ENCODE results near the gene USP25. TPM values are rescaled to one million over a fixed set of nuclear protein-coding genes. Genes with fewer than 3 reads are reported as not detected.

USP25 gene
- total RNA-seq, 1 experiment from 2014 or later: 25.3 TPM

DNA sequence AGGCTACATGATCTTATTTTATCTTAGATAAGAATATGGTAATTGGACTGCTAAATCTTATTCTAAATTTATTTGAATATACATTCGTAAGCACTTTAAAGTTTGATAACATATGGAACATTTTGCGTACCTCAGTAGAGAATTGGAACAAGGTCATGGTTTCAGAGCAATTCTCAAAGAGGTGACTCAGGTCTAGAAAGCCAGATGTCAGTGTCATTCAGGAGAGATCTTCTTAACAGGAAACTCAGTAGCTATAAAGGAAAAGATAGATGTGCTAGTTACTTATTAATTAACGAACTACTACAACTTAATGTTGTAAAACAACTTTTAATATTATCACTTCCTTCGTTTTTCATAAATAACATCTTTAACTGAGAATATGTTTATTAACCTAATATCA is 142.5 kb downstream of the USP25 start:
- in situ Hi-C loops (cut with HindIII; ENCODE audit: low pct_unique_long_range_greater_than_20kb, low sequenced_read_pairs): no loop called here
- no peak for DNase-seq (ENCODE audit: low read depth, low spot score)

DNA sequence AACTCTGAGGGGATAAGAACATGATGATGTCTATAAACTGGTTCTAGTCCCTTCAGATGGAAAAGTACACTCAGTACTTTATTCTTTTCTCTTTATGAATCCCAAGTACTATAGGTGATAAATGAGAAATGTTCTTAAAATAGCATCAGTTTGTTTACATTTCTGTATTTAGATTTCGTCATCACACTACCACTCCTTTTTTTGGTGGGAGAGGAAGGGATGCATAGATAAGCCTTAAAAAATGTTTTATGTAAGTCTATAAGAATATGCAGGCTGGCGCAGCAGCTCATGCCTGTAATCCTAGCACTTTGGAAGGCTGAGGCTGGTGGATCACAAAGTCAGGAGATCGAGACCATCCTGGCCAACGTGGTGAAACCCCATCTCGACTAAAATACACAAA is 144.8 kb downstream of the USP25 start:
- in situ Hi-C loops (cut with HindIII; ENCODE audit: low pct_unique_long_range_greater_than_20kb, low sequenced_read_pairs): no loop called here
- no peak for DNase-seq (ENCODE audit: low read depth, low spot score)

DNA sequence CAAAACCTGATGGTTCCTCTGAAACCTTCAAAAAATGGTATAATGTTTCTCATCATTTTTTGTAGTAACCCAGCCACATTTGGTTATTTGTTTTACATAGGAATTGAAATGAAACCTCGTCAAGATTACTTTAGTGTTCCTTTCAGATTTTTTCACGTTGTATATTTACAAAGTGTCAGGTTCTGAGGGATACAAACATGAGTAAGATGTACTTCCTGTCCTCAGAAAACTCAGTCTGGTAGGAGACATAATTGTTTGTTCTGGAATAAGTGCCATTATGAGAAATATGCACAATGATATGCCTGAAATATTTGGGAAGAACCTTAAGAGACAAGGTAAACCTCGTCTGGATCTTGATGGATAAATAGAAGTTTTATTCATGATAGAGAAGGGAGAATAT is 145.5 kb downstream of the USP25 start:
- no peak for DNase-seq (ENCODE audit: low read depth, low spot score)
- in situ Hi-C loops (cut with HindIII; ENCODE audit: low pct_unique_long_range_greater_than_20kb, low sequenced_read_pairs): no loop called here

DNA sequence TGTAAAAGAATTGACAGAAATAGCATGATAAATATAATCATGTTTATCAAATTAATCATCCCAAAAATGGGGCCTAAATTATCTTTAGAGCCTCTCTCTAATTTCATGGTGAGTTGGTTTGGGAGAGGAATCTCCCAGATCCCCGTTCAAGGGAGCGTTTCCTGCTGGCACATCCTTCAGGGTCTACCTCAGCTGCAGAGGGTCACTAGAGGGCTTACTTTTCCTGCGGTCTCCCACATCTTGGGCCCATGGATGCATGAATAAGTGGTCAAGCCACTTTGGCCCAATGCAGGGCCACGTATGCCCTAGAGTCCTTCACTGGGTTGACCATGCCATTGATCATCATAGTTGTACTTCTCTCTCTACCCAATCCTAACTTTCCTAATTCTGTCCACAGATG is 164.1 kb downstream of the USP25 start:
- in situ Hi-C loops (cut with HindIII; ENCODE audit: low pct_unique_long_range_greater_than_20kb, low sequenced_read_pairs): no loop called here
- DNase-seq (ENCODE audit: low read depth, low spot score): no peak

DNA sequence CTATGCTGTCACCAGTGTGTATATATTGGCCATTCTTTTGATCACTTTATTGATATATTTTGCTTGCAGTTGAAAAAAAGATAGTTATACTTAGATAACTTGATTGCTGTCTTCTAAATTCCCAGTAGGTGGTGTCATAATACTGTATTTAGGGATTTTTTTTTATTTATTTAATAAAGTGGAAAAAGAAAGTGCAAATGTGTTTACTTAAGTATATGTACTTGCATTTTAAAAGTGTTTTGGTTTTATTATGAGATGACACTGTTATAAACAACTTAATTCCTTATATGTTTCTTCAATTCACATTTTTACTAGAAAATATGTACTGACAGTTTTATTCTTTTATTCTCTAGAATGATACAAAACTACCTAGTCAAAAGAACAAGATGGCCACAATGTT is 164.8 kb downstream of the USP25 start:
- peak; percentile 36 for DNase-seq (ENCODE audit: low read depth, low spot score)
- in situ Hi-C loops (cut with HindIII; ENCODE audit: low pct_unique_long_range_greater_than_20kb, low sequenced_read_pairs): no loop called here

DNA sequence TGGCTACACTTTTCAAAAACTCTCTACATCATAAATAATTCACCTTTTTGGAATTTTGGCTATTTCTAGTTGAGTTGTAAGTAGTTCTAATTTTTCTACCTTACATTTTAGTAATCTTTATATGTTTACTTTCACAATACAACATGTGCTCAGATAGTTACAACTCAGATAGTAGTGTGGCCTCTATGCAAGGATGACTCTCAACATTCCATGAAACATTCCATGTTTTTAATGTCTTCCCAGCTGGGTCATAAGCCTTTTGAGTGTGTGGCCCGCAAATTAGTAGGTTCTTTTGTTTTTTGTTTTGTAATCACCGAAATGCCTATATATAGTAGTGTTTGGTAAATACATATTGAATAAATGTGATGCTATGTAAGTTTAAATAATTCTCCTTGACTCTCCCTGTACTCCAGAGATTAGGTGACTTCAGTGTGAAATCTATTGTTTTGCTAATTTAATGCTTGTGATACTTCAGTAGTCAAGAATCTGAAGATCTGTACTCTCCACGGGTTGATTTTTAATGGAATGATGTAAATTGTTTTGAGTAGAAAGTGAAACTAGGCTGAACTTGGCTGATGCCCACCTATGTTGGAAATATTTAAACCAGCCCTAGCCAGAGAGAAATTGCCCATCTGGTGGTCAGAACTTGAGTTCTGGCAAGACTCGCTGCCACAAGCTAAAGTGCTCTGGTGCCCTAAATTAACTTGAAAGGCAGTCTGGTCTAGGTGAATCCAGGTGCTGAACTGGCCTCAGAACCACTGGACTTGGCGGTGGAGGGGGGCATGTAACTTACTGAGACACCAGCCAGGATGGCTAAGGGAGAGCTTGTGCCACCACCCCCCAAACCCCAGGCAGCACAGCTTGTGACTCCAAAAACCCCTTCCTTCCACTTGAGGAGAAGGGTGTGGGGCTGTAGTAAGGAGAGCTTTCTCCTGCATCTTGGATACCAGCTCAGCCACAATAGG is 165.6 kb downstream of the USP25 start:
- in situ Hi-C loops (cut with HindIII; ENCODE audit: low pct_unique_long_range_greater_than_20kb, low sequenced_read_pairs): no loop called here
- DNase-seq (ENCODE audit: low read depth, low spot score): no peak

DNA sequence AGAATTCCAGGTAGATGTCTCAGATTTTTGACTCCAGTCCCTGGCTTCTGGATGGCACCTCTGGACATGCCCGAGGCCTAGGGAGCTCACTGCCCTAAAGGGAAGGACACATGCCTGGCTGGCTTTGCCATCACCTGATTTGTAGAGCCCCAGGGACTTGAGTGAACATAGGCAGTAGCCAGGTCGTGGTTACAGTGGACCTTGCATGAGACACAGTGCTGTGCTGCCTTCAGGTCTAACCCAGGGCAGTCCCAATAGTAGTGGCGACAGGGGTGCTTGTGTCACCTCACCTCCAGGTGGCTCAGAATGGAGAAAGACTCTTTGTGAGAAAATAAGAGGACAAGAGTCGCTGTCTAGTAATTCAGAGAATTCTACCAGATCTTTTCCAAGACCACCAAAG is 166.7 kb downstream of the USP25 start:
- in situ Hi-C loops (cut with HindIII; ENCODE audit: low pct_unique_long_range_greater_than_20kb, low sequenced_read_pairs): no loop called here

DNA sequence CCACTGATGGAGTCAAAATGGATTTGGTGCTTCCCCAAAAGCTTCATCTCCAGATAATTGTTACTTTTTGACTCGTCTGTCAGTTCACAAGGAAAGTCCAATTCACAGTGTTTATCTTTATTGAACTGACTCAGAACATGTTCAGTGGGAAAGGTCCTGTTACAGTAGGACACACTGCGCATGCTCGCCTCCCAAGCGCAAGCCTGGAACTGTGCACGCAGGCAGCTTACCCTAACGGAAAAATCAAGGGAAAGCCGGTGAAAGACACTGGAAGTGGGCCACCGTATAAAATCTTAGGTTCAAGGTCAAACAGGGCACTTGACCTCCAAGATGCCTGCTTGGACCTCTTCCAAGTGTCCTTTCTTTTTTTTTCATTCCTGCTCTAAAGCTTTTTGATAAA is 174.6 kb downstream of the USP25 start:
- in situ Hi-C loops (cut with HindIII; ENCODE audit: low pct_unique_long_range_greater_than_20kb, low sequenced_read_pairs): no loop called here
- DNase-seq (ENCODE audit: low read depth, low spot score): no peak

More for the DNA sequence above, 166.7 kb downstream of the USP25 start:
- no peak for DNase-seq (ENCODE audit: low read depth, low spot score)

DNA sequence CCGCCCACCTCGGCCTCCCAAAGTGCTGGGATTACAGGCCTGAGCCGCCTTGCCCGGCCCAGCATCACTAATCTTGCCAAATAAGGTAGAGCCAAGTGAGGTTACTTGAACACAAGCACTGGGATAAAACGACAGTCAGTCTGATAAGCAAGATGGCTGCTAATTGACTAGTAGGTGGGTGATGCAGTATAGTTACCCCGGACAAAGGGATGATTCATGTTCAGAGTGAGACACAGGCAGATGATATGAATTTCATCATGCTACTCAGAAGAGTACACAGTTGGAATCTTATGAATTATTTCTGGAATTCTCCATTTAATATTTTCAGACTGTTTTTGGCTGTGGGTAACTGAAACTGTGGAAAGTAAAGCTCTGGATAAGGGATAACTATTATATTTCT is 178.4 kb downstream of the USP25 start:
- peak; percentile 54 for DNase-seq (ENCODE audit: low read depth, low spot score)
- in situ Hi-C loops (cut with HindIII; ENCODE audit: low pct_unique_long_range_greater_than_20kb, low sequenced_read_pairs): no loop called here

DNA sequence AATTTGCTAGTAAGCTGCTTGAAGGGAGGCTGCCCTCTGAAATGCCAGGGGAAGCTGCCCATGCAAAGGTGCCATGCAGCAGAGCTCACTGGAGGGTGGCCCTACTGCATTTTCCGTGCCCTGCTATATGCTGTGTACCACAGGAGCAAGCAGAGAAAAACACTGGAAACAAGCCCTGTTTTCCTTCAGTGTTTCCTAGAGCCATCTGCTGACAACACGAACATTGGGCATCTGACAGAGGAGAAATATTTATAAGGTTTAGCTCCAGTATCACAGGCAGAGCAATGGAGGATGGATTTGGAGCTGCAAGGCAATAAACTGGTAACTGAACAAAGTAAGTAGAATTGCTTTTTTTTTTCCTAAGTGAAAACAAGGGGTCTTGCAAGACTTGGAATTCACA is 198.4 kb downstream of the USP25 start:
- in situ Hi-C loops (cut with HindIII; ENCODE audit: low pct_unique_long_range_greater_than_20kb, low sequenced_read_pairs): no loop called here
- DNase-seq (ENCODE audit: low read depth, low spot score): no peak

DNA sequence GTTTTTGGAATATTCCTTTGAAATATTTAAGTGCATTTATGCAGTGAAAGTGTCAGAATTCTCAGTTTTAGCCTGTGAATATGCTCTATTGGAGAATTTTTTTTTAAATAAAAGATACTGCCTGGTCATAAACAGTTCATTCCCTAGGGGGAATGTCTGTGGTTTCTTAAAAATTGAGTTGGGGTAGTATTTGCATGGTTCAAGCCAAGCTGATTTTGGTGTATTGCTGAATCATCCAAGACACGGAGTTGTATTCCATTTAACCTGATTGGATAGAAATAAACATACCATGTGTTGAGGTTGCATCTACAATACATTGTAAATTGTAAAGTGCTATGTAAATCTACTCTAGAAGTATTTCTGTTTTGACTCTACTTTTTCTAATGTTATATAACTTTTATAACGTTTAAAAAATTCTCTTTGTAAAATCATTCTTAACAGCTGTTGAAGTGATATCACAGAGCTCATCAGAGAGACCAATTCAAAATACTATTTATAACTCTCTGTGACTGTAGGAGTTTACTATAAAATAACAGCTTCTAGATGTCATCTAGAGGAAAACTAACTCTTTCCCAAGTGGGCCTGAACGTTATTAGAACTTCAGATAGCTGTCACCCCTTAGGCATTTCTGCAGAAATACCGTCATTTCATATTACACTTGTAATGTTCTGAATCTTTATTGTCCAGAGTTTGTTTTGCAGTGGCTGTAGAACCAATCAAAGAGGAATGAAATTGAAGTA is 199.1 kb downstream of the USP25 start:
- in situ Hi-C loops (cut with HindIII; ENCODE audit: low pct_unique_long_range_greater_than_20kb, low sequenced_read_pairs): no loop called here
- DNase-seq (ENCODE audit: low read depth, low spot score): no peak

DNA sequence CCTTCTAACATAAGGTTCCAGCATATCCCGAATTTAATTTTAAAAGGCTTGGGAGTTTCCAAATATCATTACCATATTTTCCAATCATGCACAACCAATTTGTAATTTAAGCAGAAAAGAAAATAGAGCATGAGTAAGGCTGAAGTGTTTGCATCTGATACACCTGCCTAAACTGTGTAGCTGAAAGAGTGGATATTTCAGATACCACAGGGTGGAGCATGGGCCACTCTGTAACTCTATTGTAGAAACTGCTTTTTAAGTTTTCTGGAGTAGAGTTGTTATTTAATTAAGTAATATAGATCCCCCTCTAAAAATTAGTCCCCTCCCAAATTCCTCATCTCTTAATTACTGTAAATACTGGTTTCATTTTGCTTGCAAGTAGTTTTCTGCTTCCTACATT is 199.8 kb downstream of the USP25 start:
- in situ Hi-C loops (cut with HindIII; ENCODE audit: low pct_unique_long_range_greater_than_20kb, low sequenced_read_pairs): no loop called here
- no peak for DNase-seq (ENCODE audit: low read depth, low spot score)
